ENCODE measurements around the gene RANBP17.

DNA sequence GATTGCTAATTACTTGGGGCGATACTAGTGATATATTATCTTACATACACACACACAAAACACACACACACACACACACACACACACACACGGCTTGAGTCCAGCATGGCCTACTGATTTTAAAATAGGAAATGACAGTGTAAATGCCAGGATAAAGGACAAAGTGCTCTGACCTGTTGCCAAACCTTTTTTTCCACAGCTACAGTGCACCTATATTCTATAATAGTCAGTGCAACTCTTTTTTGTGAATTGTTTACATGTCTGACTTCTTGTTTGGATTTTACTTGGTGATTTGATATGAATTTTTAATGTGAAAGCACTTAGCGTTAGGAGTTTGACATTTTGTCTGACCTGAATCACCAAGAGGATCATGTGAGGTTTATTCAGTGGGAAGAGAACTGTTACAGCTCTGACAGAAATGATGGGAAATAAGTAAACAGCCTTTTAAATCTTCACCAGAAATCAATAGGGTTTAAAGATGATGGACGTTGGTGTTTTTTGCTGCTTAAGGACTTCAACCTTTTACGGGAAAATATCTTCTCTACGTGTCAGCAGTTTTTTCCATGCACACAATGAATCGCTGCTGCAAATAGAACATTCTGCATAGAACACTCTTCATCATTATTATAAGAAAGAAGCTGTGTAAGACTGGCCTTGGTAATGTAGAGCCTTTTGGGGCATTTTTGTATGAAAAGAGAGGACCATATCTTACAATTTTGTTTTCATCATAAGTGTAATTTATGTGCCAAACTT, 218.5 kb downstream of the RANBP17 start:
- TF ChIP-seq, protein P1, sequence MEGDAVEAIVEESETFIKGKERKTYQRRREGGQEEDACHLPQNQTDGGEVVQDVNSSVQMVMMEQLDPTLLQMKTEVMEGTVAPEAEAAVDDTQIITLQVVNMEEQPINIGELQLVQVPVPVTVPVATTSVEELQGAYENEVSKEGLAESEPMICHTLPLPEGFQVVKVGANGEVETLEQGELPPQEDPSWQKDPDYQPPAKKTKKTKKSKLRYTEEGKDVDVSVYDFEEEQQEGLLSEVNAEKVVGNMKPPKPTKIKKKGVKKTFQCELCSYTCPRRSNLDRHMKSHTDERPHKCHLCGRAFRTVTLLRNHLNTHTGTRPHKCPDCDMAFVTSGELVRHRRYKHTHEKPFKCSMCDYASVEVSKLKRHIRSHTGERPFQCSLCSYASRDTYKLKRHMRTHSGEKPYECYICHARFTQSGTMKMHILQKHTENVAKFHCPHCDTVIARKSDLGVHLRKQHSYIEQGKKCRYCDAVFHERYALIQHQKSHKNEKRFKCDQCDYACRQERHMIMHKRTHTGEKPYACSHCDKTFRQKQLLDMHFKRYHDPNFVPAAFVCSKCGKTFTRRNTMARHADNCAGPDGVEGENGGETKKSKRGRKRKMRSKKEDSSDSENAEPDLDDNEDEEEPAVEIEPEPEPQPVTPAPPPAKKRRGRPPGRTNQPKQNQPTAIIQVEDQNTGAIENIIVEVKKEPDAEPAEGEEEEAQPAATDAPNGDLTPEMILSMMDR (conservative IDR thresholded peaks at IDR 0.05; ENCODE audit: low read depth in 2 of 2), result no peak
- TF ChIP-seq, protein P2, sequence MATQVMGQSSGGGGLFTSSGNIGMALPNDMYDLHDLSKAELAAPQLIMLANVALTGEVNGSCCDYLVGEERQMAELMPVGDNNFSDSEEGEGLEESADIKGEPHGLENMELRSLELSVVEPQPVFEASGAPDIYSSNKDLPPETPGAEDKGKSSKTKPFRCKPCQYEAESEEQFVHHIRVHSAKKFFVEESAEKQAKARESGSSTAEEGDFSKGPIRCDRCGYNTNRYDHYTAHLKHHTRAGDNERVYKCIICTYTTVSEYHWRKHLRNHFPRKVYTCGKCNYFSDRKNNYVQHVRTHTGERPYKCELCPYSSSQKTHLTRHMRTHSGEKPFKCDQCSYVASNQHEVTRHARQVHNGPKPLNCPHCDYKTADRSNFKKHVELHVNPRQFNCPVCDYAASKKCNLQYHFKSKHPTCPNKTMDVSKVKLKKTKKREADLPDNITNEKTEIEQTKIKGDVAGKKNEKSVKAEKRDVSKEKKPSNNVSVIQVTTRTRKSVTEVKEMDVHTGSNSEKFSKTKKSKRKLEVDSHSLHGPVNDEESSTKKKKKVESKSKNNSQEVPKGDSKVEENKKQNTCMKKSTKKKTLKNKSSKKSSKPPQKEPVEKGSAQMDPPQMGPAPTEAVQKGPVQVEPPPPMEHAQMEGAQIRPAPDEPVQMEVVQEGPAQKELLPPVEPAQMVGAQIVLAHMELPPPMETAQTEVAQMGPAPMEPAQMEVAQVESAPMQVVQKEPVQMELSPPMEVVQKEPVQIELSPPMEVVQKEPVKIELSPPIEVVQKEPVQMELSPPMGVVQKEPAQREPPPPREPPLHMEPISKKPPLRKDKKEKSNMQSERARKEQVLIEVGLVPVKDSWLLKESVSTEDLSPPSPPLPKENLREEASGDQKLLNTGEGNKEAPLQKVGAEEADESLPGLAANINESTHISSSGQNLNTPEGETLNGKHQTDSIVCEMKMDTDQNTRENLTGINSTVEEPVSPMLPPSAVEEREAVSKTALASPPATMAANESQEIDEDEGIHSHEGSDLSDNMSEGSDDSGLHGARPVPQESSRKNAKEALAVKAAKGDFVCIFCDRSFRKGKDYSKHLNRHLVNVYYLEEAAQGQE (IDR thresholded peaks at IDR 0.05; ENCODE audit: unreplicated experiment), result no peak
- TF ChIP-seq, protein P3, sequence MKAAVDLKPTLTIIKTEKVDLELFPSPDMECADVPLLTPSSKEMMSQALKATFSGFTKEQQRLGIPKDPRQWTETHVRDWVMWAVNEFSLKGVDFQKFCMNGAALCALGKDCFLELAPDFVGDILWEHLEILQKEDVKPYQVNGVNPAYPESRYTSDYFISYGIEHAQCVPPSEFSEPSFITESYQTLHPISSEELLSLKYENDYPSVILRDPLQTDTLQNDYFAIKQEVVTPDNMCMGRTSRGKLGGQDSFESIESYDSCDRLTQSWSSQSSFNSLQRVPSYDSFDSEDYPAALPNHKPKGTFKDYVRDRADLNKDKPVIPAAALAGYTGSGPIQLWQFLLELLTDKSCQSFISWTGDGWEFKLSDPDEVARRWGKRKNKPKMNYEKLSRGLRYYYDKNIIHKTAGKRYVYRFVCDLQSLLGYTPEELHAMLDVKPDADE (IDR thresholded peaks at IDR 0.05), result no peak

All from GM23338 (cell line).